ENCODE results near the gene ZNF407.

DNA sequence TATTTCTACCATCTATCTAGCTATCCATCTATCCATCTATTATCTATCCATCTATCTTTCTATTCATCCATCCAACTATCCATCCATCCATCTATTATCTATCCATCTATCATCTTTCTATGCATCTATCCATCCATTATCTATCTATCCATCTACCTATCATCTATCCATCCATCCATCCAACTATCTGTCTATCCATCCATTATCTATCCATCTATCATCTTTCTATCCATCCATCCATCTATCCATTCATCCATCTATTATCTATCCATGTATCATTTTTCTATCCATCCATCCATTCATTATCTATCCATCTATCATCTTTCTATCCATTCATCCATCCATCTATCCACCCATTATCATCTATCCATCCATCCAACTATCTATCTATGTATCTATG is 24.6 kb upstream of the ZNF407 start:
- TF ChIP-seq, protein P1, sequence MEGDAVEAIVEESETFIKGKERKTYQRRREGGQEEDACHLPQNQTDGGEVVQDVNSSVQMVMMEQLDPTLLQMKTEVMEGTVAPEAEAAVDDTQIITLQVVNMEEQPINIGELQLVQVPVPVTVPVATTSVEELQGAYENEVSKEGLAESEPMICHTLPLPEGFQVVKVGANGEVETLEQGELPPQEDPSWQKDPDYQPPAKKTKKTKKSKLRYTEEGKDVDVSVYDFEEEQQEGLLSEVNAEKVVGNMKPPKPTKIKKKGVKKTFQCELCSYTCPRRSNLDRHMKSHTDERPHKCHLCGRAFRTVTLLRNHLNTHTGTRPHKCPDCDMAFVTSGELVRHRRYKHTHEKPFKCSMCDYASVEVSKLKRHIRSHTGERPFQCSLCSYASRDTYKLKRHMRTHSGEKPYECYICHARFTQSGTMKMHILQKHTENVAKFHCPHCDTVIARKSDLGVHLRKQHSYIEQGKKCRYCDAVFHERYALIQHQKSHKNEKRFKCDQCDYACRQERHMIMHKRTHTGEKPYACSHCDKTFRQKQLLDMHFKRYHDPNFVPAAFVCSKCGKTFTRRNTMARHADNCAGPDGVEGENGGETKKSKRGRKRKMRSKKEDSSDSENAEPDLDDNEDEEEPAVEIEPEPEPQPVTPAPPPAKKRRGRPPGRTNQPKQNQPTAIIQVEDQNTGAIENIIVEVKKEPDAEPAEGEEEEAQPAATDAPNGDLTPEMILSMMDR (conservative IDR thresholded peaks at IDR 0.05; ENCODE audit: low read depth in 2 of 2) = no peak
- no peak for TF ChIP-seq CREB1 (CRISPR knock-in tag; IDR thresholded peaks at IDR 0.05; ENCODE audit: low read depth)
- no peak for TF ChIP-seq EZH2 (IDR thresholded peaks at IDR 0.05; ENCODE audit: low read depth, unreplicated experiment)
- TF ChIP-seq, protein P2, sequence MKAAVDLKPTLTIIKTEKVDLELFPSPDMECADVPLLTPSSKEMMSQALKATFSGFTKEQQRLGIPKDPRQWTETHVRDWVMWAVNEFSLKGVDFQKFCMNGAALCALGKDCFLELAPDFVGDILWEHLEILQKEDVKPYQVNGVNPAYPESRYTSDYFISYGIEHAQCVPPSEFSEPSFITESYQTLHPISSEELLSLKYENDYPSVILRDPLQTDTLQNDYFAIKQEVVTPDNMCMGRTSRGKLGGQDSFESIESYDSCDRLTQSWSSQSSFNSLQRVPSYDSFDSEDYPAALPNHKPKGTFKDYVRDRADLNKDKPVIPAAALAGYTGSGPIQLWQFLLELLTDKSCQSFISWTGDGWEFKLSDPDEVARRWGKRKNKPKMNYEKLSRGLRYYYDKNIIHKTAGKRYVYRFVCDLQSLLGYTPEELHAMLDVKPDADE (IDR thresholded peaks at IDR 0.05) = no peak
